Lower leg skin (tissue), 3 donors: ENCODE results near the gene HK3.

Experiments
- CTCF ChIP-seq, 3 donors: fragments of 450-650 bp; IDR thresholded peaks; one replicate each; pipeline ENCODE4 v1.5.1; 2016; ENCODE audit warnings: antibody characterized with exemption in 3 of 3, mild to moderate bottlenecking in 3 of 3, moderate library complexity in 2 of 3
- POLR2A ChIP-seq, 2 donors: fragments of 450-650 bp; IDR thresholded peaks; one replicate each; pipeline ENCODE4 v1.6.1; 2016 to 2017; ENCODE audit warnings: antibody characterized with exemption in 2 of 2, mild to moderate bottlenecking in 1 of 2, moderate library complexity in 1 of 2

- TF ChIP-seq CTCF (IDR thresholded peaks at IDR 0.05) (no peak), POLR2A (IDR thresholded peaks at IDR 0.05) (no peak)
Observed at GRCh38 chr5:176869501-176870109, 29.5 kb downstream of the HK3 start.
